ENCODE results near the gene NCKAP5.

- TF ChIP-seq CTCF (IDR thresholded peaks at IDR 0.05; ENCODE audit: borderline replicate concordance, extremely low read depth, low read length, poor library complexity, severe bottlenecking): no peak
- no peak for TF ChIP-seq EZH2 (IDR thresholded peaks at IDR 0.05; ENCODE audit: borderline replicate concordance, low read depth, low read length, severe bottlenecking)
These were observed 47.0 kb downstream of the NCKAP5 start for GRCh38 chr2:133521146-133521745.

Data from DND-41 (cell line).